PC-3 (cell line): ENCODE results near the gene NFAM1.

Experiments
- EZH2 ChIP-seq: fragments of 300-600 bp; sonication (generic); IDR thresholded peaks from one replicate; pipeline ENCODE4 v1.6.1; 2017; ENCODE audit warnings: antibody characterized with exemption, mild to moderate bottlenecking, low read length; ENCODE audit not compliant: unreplicated experiment
- TF ChIP-seq, protein P1 (sequence below): fragments of 300-600 bp; sonication (generic); conservative IDR thresholded peaks from 2 replicates; pipeline ENCODE4 v1.5.1; 2017; ENCODE audit warnings: antibody characterized with exemption, low read depth, mild to moderate bottlenecking, low read length

GRCh38 chr22:42375982-42376381 lies 56.2 kb downstream of the NFAM1 start:
- TF ChIP-seq, protein P1, sequence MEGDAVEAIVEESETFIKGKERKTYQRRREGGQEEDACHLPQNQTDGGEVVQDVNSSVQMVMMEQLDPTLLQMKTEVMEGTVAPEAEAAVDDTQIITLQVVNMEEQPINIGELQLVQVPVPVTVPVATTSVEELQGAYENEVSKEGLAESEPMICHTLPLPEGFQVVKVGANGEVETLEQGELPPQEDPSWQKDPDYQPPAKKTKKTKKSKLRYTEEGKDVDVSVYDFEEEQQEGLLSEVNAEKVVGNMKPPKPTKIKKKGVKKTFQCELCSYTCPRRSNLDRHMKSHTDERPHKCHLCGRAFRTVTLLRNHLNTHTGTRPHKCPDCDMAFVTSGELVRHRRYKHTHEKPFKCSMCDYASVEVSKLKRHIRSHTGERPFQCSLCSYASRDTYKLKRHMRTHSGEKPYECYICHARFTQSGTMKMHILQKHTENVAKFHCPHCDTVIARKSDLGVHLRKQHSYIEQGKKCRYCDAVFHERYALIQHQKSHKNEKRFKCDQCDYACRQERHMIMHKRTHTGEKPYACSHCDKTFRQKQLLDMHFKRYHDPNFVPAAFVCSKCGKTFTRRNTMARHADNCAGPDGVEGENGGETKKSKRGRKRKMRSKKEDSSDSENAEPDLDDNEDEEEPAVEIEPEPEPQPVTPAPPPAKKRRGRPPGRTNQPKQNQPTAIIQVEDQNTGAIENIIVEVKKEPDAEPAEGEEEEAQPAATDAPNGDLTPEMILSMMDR: no peak
- no peak for TF ChIP-seq EZH2
